Esophagus squamous epithelium (tissue), 4 donors: ENCODE data around the gene TM4SF1.

Experiments
- POLR2A ChIP-seq, 4 donors: fragments of 450-650 bp; IDR thresholded peaks; one replicate each; pipeline ENCODE4 v1.6.1; 2017; ENCODE audit warnings: antibody characterized with exemption in 4 of 4, mild to moderate bottlenecking in 4 of 4, moderate library complexity in 3 of 4
- TF ChIP-seq, protein P1 (sequence below), 6 experiments: fragments of 450-650 bp in 4 of 6; fragments of 200-600 bp in 2 of 6; sonication (generic) in 2 of 6; IDR thresholded peaks; one replicate each; pipeline ENCODE4 v1.5.1; 2016 to 2019; ENCODE audit warnings: antibody characterized with exemption in 6 of 6, mild to moderate bottlenecking in 4 of 6, moderate library complexity in 4 of 6

DNA sequence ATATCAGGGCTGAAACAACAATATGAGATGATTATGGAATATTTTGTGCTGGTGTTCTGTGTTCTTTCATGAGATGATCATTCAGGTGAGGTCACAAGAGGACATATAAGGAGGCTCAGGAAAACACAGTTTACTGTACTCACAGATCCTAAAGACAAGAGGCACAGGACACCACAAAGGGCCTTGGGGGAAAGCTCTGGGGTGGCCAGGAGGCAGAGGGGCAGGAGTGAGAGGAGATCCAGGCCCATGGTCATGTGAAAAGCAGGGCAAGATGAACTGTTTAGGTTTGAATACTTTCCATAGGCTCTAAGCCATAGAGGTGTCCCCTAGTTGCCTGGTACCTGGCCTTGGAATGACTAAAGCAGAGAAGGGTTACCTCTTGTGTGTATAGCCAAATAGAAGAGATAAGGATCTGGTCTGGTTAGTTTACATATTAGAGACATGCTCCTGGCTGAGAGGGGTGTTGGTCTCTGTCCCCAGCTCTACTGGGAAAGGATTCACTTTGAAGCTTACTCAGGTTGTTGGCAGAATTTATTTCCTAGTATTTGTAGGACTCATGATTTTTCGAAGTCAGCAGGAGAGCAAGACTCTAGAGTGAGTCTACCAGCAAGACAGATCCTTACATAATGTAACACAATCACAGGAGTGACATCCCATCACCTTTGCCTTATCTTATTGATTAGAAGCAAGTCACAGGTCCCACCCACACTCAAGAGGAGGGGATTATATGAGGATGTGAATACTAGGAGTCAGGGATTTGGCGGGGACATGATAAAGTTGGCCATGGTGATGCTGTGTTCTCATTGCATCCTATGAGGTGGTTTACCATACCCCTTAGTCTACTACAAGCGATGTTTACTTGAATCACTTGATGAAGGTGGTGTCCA, 11.3 kb upstream of the TM4SF1 start:
- TF ChIP-seq, protein P1, sequence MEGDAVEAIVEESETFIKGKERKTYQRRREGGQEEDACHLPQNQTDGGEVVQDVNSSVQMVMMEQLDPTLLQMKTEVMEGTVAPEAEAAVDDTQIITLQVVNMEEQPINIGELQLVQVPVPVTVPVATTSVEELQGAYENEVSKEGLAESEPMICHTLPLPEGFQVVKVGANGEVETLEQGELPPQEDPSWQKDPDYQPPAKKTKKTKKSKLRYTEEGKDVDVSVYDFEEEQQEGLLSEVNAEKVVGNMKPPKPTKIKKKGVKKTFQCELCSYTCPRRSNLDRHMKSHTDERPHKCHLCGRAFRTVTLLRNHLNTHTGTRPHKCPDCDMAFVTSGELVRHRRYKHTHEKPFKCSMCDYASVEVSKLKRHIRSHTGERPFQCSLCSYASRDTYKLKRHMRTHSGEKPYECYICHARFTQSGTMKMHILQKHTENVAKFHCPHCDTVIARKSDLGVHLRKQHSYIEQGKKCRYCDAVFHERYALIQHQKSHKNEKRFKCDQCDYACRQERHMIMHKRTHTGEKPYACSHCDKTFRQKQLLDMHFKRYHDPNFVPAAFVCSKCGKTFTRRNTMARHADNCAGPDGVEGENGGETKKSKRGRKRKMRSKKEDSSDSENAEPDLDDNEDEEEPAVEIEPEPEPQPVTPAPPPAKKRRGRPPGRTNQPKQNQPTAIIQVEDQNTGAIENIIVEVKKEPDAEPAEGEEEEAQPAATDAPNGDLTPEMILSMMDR (IDR thresholded peaks at IDR 0.05), result no peak
- no peak for TF ChIP-seq POLR2A (IDR thresholded peaks at IDR 0.05)
